HEK293 (cell line): ENCODE data around the gene NCLN.
"Not testable (repeated sequence)": the region's sequence is repeated elsewhere in the genome, so short reads cannot be mapped to it uniquely, and the experiment has no call there.

ENCODE experiments used
- CTCF ChIA-PET: fragments of 350-600 bp; formaldehyde crosslinking; extraction: SDS; loops from one replicate; lab custom pipeline; 2021; ENCODE audit warnings: antibody characterized with exemption; lab: Yijun Ruan, JAX
- POLR2A ChIA-PET: fragments of 300-600 bp; formaldehyde crosslinking; extraction: SDS; loops from one replicate; lab custom pipeline; 2020; ENCODE audit warnings: antibody characterized with exemption, inconsistent platforms; lab: Yijun Ruan, JAX
- H3K27ac ChIP-seq: fragments of 200-500 bp; sonication (Bioruptor generic); 2 replicates; pipeline ENCODE4 v1.5.1; 2014; ENCODE audit warnings: low read depth, low read length, control low read depth, inconsistent platforms; ENCODE audit errors: extremely low read depth
- H3K36me3 ChIP-seq, 2 experiments: fragments of 200-500 bp in 1 of 2; sonication (Bioruptor generic) in 1 of 2; 1 replicate in 1 of 2; 2 replicates in 1 of 2; pipeline ENCODE4 v1.5.1; 2014 to 2017; ENCODE audit warnings: inconsistent platforms in 2 of 2, low read length in 2 of 2; ENCODE audit not compliant: control insufficient read depth in 2 of 2, insufficient read depth in 1 of 2
- H3K4me1 ChIP-seq: fragments of 200-500 bp; sonication (Bioruptor generic); 2 replicates; pipeline ENCODE4 v1.5.1; 2014; ENCODE audit warnings: mild to moderate bottlenecking, low read length, inconsistent platforms; ENCODE audit not compliant: control insufficient read depth, insufficient read depth
- H3K4me3 ChIP-seq: 2 replicates; pipeline ENCODE4 v1.5.1; 2011; ENCODE audit warnings: low read depth, mild to moderate bottlenecking, control low read depth, low read length, moderate library complexity
- H3K9me3 ChIP-seq: fragments of 200-500 bp; sonication (Bioruptor generic); 2 replicates; pipeline ENCODE4 v1.5.1; 2014; ENCODE audit warnings: low read depth, low read length, inconsistent platforms; ENCODE audit not compliant: control insufficient read depth, insufficient read depth
- GLIS1 ChIP-seq: fragments of 450-650 bp; formaldehyde crosslinking; IDR thresholded peaks from 2 replicates; pipeline ENCODE4 v1.5.1; 2016; ENCODE audit warnings: missing biosample characterization, missing genetic modification characterization
- SCRT1 ChIP-seq: fragments of 450-650 bp; formaldehyde crosslinking; IDR thresholded peaks from 2 replicates; pipeline ENCODE4 v1.5.1; 2016; ENCODE audit warnings: missing biosample characterization, missing genetic modification characterization, borderline replicate concordance
- SCRT2 ChIP-seq: fragments of 450-650 bp; formaldehyde crosslinking; IDR thresholded peaks from 2 replicates; pipeline ENCODE4 v1.5.1; 2016; ENCODE audit warnings: missing biosample characterization, missing genetic modification characterization
- ZBTB48 ChIP-seq: fragments of 450-650 bp; formaldehyde crosslinking; IDR thresholded peaks from 2 replicates; pipeline ENCODE4 v1.5.1; 2016; ENCODE audit warnings: missing biosample characterization, missing genetic modification characterization
- ZFP69B ChIP-seq: fragments of 450-650 bp; formaldehyde crosslinking; IDR thresholded peaks from 2 replicates; pipeline ENCODE4 v1.5.1; 2016; ENCODE audit warnings: missing biosample characterization, missing genetic modification characterization
- ZIC2 ChIP-seq: fragments of 450-650 bp; formaldehyde crosslinking; IDR thresholded peaks from 2 replicates; pipeline ENCODE4 v1.5.1; 2016; ENCODE audit warnings: missing biosample characterization, missing genetic modification characterization
- ZNF175 ChIP-seq: fragments of 450-650 bp; formaldehyde crosslinking; IDR thresholded peaks from 2 replicates; pipeline ENCODE4 v1.5.1; 2016; ENCODE audit warnings: missing biosample characterization, missing genetic modification characterization
- ZNF341 ChIP-seq: fragments of 450-650 bp; formaldehyde crosslinking; IDR thresholded peaks from 2 replicates; pipeline ENCODE4; 2016; ENCODE audit warnings: low read depth, missing biosample characterization, missing genetic modification characterization
- ZNF362 ChIP-seq: fragments of 450-650 bp; formaldehyde crosslinking; IDR thresholded peaks from 2 replicates; pipeline ENCODE4 v1.5.1; 2016; ENCODE audit warnings: missing biosample characterization, missing genetic modification characterization
- ZNF366 ChIP-seq: fragments of 450-650 bp; formaldehyde crosslinking; conservative IDR thresholded peaks from 2 replicates; pipeline ENCODE4 v1.5.1; 2016; ENCODE audit warnings: missing biosample characterization, missing genetic modification characterization
- ZNF394 ChIP-seq: fragments of 450-650 bp; formaldehyde crosslinking; IDR thresholded peaks from 2 replicates; pipeline ENCODE4 v1.5.1; 2016; ENCODE audit warnings: missing biosample characterization, missing genetic modification characterization, mild to moderate bottlenecking, moderate library complexity, borderline replicate concordance
- ZNF48 ChIP-seq: fragments of 450-650 bp; formaldehyde crosslinking; IDR thresholded peaks from 2 replicates; pipeline ENCODE4 v1.5.1; 2016; ENCODE audit warnings: missing biosample characterization, missing genetic modification characterization
- ZNF510 ChIP-seq: fragments of 450-650 bp; formaldehyde crosslinking; IDR thresholded peaks from 2 replicates; pipeline ENCODE4 v1.5.1; 2018; ENCODE audit warnings: mild to moderate bottlenecking, missing genetic modification characterization, missing biosample characterization; ENCODE audit not compliant: insufficient replicate concordance
- ZNF658 ChIP-seq: fragments of 450-650 bp; formaldehyde crosslinking; IDR thresholded peaks from 2 replicates; pipeline ENCODE4; 2016; ENCODE audit warnings: missing biosample characterization, missing genetic modification characterization
- ZNF747 ChIP-seq: fragments of 450-650 bp; formaldehyde crosslinking; IDR thresholded peaks from 2 replicates; pipeline ENCODE4 v1.5.1; 2016; ENCODE audit warnings: missing biosample characterization, missing genetic modification characterization
- ZNF791 ChIP-seq: fragments of 450-650 bp; formaldehyde crosslinking; IDR thresholded peaks from 2 replicates; pipeline ENCODE4 v1.5.1; 2016; ENCODE audit warnings: missing biosample characterization, missing genetic modification characterization
- ZNF792 ChIP-seq: fragments of 450-650 bp; formaldehyde crosslinking; IDR thresholded peaks from 2 replicates; pipeline ENCODE4 v1.5.1; 2016; ENCODE audit warnings: missing biosample characterization, missing genetic modification characterization
- ZSCAN30 ChIP-seq: fragments of 450-650 bp; IDR thresholded peaks from 2 replicates; pipeline ENCODE4 v1.5.1; 2018; ENCODE audit warnings: missing biosample characterization, mild to moderate bottlenecking, missing genetic modification characterization, moderate library complexity
- ZXDB ChIP-seq: fragments of 450-650 bp; formaldehyde crosslinking; IDR thresholded peaks from 2 replicates; pipeline ENCODE4 v1.5.1; 2016; ENCODE audit warnings: missing biosample characterization, missing genetic modification characterization
- TF ChIP-seq, protein P1 (sequence below): fragments of 450-650 bp; formaldehyde crosslinking; IDR thresholded peaks from 2 replicates; pipeline ENCODE4 v1.5.1; 2016; ENCODE audit warnings: missing biosample characterization, missing genetic modification characterization
- TF ChIP-seq, protein P2 (sequence below): fragments of 450-650 bp; formaldehyde crosslinking; IDR thresholded peaks from 2 replicates; pipeline ENCODE4 v1.5.1; 2016; ENCODE audit warnings: missing biosample characterization, missing genetic modification characterization

Gene NCLN

DNA sequence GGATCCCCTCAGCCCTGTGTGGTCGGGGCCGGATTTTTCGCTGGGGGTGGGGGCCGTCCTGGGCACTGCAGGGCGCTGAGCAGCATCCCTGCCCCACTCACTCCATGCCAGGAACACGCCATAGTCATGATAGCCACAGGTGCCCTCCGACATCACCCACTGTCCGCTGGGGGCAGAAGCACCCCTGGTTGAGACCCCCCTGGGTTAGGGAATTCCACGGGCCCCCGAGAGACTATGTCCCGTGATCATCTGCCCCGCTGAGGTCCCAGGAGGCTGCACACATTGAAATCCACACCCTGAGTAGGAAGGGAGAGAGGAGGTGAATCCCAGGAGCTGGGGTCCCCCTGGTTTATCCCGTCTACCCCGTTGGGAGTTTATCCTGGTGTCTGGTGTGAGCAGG, 16.2 kb downstream of the NCLN start (continued):
- TF ChIP-seq ZNF747 (tag by site-specific recombination), result no peak
- no peak for TF ChIP-seq ZNF394 (tag by site-specific recombination)
- no peak for TF ChIP-seq ZBTB48 (tag by site-specific recombination)
- 0 out of 2 replicates have a peak, but pooled peaks have one; percentile 16 for TF ChIP-seq SCRT2 (tag by site-specific recombination)
- no peak for TF ChIP-seq ZNF175 (tag by site-specific recombination)
- no peak for TF ChIP-seq ZXDB (tag by site-specific recombination)
- TF ChIP-seq, protein P1, sequence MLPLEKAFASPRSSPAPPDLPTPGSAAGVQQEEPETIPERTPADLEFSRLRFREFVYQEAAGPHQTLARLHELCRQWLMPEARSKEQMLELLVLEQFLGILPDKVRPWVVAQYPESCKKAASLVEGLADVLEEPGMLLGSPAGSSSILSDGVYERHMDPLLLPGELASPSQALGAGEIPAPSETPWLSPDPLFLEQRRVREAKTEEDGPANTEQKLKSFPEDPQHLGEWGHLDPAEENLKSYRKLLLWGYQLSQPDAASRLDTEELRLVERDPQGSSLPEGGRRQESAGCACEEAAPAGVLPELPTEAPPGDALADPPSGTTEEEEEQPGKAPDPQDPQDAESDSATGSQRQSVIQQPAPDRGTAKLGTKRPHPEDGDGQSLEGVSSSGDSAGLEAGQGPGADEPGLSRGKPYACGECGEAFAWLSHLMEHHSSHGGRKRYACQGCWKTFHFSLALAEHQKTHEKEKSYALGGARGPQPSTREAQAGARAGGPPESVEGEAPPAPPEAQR, result no peak
- peak; percentile 34; the same call in 1 of the 2 replicates for TF ChIP-seq ZIC2
- TF ChIP-seq GLIS1, result peak; percentile 70
- TF ChIP-seq ZNF341 (tag by site-specific recombination), result no peak
- no peak for TF ChIP-seq ZNF791 (tag by site-specific recombination)
- TF ChIP-seq ZNF510 (tag by site-specific recombination), result no peak
- TF ChIP-seq ZNF48, result no peak

DNA sequence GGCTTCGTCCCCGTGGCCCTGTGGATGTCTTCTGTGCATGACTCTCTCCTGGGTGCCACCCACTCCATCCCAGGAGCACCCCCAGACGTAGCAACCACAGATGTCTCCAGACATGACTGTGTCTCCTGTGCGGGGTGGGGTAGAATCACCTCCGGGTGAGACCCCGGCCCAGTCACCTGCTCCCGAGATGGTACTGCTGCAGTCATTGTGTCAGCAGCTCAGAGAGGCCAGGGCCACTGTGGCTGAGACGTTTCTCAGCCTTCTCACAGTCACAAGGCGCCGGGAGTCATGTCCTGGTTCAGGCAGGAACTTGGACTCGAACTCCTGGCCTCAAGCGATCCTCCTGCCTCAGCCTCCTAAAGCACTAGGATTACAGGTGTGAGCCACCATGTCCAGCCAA, 16.6 kb downstream of the NCLN start:
- Histone ChIP-seq H3K4me1 (no peaks in the 10 kb centered on the region), H3K36me3 (peaks cover 7 to 69% of the 10 kb centered on the region in 2 experiments; a peak in 2 of 3 replicates), H3K27ac (no peak overlapping the region), H3K4me3 (no peak overlapping the region), H3K9me3 (no peaks in the 10 kb centered on the region)
- ChIA-PET CTCF (no interaction called here), POLR2A (no interaction called here)
- TF ChIP-seq ZSCAN30 (tag by site-specific recombination) (no peak), ZFP69B (tag by site-specific recombination) (no peak), ZNF362 (no peak), ZNF658 (tag by site-specific recombination) (no peak), ZNF792 (tag by site-specific recombination) (no peak), ZNF366 (tag by site-specific recombination) (no peak)
- TF ChIP-seq, protein P2, sequence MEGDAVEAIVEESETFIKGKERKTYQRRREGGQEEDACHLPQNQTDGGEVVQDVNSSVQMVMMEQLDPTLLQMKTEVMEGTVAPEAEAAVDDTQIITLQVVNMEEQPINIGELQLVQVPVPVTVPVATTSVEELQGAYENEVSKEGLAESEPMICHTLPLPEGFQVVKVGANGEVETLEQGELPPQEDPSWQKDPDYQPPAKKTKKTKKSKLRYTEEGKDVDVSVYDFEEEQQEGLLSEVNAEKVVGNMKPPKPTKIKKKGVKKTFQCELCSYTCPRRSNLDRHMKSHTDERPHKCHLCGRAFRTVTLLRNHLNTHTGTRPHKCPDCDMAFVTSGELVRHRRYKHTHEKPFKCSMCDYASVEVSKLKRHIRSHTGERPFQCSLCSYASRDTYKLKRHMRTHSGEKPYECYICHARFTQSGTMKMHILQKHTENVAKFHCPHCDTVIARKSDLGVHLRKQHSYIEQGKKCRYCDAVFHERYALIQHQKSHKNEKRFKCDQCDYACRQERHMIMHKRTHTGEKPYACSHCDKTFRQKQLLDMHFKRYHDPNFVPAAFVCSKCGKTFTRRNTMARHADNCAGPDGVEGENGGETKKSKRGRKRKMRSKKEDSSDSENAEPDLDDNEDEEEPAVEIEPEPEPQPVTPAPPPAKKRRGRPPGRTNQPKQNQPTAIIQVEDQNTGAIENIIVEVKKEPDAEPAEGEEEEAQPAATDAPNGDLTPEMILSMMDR (tag by site-specific recombination), result no peak

DNA sequence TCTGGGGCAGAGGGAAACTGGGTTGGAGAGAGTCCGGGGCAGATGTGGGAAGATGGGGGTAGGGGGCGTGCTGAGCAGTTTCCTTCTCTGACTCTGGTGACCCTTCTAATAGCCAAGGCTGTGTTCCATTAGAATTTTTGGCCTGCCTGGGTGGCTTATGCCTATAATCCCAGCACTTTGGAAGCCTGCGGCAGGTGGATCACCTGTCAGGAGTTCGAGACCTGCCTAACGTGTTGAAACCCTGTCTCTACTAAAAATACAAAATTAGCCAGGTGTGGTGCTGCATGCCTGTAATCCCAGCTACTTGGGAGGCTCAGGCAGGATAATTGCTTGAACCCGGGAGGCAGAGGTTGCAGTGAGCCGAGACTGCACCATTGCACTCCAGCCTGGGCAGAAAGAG, 17.2 kb downstream of the NCLN start:
- H3K36me3 ChIP-seq, result peaks cover 7 to 73% of the 10 kb centered on the region in 2 experiments; a peak in 2 of 3 replicates
- H3K4me1 ChIP-seq, POLR2A ChIA-PET, H3K4me3 ChIP-seq, H3K9me3 ChIP-seq, H3K27ac ChIP-seq: not testable (repeated sequence)
- CTCF ChIA-PET, result interaction anchor here (0.6 kb wide), 1 partner anchor 1183 kb away, joined by 4 read pairs; no protein-coding TSS in a partner anchor
- peak; percentile 91 for TF ChIP-seq SCRT1
